Esophagus mucosa (tissue), 1 donor: Measurements from ENCODE around the gene JMJD8. TPM values are rescaled to one million over a fixed set of nuclear protein-coding genes. Genes with fewer than 3 reads are reported as not detected.

Source experiments
- ATAC-seq: fragments of 200-7000 bp; cut with Tn5 transposase; one replicate; pipeline ENCODE4 v1.9.1; 2020
- total RNA-seq: library from RNA; stranded (reverse); gene quantifications from one replicate; pipeline ENCODE4 v1.2.4, GENCODE V29; 2023
- donor health status: DM: yes; HTN: yes; CAD: no.

Gene JMJD8, protein sequence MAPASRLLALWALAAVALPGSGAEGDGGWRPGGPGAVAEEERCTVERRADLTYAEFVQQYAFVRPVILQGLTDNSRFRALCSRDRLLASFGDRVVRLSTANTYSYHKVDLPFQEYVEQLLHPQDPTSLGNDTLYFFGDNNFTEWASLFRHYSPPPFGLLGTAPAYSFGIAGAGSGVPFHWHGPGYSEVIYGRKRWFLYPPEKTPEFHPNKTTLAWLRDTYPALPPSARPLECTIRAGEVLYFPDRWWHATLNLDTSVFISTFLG
- total RNA-seq, result 31.7 TPM

- peak; percentile 69 for ATAC-seq
These were observed at the start of gene JMJD8 for GRCh38 chr16:684071-684794. Gene JMJD8, minus strand, starts transcription at chr16:684334. Its CDS starts 15 bp downstream, at chr16:684319.

- no peak for ATAC-seq
These were observed 49.5 kb upstream of the JMJD8 start for GRCh38 chr16:733382-734207.

DNA sequence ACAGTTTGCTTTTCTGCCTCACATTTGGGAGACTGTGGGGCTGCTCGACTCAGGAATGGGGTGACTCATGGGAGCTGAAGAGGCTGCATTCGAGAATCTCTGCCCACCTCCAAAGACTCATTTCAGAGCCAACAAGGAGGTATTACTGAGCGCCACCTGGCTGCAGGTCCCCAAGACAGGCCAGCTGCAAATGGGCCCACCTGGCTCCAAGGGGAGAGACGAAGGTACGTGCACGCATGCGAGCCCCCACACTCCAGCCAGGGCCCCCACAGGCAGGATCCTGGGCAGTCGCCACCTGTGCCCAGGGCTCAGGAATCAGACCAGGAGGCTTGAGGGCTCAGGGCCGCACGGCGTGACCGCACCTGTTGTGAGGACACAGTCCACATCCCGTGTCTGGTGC is 48.8 kb upstream of the JMJD8 start:
- ATAC-seq, result no peak

DNA sequence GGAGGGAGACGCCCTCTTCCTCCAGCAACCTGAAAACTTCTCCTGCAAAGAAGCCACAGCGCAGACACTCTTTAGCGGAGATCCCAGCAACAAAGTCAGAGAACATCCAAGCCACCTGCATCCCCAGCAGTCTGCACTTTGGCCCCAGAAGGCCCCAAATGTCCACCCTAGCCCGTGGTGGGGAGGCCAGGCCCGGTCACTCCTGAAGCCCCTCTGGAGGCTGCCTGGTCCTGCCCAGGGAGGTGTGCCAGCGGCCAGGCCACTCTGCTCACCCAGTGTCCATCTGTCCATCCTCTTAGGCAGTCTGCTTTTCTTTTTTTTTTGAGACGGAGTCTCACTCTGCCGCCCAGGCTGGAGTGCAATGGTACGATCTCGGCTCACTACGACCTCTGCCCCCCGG is 48.2 kb upstream of the JMJD8 start:
- ATAC-seq, result no peak

DNA sequence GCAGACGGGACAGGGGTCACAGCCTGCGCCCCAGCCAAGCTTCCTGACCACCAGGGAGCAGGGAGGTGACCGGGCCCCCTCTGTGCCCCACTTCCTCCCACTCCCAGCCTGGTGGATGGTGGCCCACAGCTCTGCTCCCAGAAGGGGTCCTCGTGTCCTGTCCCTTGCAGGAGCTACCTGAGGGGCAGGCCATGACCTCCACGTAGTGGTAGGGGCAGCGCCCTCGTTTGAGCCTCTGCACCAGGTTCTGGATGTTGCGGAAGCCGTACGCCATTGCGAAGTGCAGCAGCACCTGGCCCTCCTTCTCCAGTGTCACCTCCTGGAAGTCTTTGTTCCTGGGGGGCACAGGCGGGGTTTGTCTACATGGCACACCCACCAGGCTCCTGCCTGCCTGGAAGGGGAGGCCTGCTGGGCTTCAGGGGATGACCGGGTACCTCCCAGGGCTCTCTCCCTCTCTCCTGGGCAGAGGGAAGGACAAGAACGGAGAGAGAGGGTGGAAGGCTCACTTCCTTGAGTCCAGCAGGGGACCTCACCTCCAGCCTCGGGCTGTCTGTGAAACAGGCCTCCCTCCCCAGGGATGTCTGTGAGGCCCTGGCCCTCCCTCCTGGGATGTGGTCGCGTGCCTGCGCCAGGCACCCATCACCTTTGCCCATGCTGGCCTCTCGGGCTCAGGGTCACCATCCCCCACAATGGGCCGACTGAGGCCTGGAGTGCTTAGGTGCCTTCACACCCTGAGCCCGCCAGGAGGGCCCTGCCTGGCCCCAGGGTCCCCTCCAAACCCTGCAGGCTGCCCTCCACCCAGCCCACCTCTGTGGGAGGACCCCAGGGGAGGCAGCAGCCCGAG is 46.8 kb upstream of the JMJD8 start:
- ATAC-seq, result no peak

GRCh38 chr16:729768-730665 is 45.9 kb upstream of the JMJD8 start:
- no peak for ATAC-seq

GRCh38 chr16:728890-729744 is 45.0 kb upstream of the JMJD8 start:
- ATAC-seq, result no peak

DNA sequence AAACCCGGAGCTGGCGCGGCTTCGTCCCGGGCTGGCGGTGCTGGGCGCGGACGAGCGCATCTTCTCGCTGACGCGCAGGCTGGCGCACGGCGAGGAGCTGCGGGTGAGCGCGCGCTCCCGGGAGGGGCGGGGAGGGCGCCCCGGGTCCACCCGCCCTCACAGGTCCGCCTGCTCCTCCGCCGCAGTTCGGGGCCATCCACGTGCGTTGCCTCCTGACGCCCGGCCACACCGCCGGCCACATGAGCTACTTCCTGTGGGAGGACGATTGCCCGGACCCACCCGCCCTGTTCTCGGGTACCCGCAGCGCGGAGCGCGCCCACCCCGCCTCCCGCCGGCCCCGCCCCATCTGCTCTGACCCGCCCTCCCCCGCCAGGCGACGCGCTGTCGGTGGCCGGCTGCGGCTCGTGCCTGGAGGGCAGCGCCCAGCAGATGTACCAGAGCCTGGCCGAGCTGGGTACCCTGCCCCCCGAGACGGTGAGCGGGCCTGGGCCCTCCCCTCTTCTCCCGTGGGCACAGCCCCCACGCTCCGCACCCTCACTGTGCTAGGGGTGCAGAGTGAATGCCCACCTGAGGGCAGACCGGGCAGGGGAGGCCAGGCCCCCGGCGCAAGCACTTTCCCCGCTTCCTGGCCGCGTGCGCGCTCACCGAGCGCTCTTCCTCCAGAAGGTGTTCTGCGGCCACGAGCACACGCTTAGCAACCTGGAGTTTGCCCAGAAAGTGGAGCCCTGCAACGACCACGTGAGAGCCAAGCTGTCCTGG is 44.2 kb upstream of the JMJD8 start:
- ATAC-seq, result peak; percentile 44

DNA sequence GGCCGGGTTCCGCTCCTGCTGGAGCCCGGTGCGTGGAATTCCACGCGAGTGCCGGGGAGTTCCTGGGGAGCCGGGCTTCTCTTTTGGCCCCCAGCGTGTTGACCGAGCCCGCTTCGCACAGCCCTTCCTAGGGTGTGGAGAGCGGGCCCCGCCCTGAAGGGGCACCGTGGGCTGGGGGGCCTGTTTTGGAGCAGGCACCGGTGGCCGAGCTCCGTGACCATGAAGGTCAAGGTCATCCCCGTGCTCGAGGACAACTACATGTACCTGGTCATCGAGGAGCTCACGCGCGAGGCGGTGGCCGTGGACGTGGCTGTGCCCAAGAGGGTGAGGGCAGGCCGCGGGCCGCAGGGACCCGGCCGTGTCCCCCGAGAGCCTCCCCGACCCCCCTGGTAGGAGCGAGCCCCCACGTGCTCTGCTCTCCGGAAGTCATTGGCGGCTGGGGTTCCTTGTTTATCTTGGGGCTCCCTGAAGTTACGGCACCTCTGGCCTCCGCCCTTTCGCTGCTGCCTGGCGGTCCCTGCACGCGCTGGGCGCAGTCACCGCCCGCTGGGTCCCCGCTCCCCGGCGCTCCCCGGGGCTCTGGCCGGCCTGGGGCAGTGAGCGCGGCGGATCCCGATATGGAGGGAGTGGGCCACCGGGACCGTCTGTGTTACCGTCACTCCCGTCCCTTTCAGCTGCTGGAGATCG is 43.3 kb upstream of the JMJD8 start:
- peak; percentile 10 for ATAC-seq

DNA sequence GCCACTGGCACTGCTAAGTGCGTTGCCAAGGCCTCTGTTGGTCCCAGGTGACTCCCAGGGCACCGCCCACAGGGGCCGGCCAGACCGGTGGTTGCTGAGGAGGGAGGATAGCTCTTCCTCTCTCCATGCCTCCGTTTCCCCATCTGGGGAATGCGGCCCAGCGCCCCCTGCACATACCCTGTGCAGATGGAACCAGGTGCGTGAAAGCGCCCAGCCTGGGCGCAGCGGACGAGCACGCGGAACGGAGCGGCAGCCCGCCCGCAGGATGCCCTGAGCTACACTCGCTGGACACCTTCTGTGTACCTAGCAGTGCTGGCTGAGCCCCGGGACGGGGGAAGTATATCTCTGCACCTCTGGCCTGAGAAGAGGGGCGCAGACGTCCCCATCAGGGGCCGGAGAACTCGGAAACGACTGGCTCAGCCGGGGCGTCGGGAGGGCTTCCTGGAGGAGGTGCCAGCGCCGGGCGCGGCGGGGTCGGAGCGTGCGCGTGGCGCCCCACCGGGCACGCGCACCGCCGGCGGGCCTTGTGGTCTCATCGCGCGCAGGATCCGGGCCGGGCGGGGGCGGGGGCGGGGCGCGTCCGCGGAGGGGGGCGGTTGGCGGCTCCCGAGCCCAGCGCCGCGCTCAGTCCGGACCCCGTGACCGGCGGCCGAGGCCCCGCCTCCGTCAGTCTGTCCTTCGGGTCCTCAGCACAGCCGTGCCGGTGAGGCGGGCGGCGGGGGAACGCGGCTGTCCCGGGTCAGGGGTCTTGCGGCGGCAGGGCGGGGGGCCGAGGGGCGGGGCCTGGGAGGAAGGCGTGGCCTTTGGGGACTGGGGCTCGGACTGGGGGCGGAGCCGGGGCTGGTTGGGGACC is 42.5 kb upstream of the JMJD8 start, which contains the start of the genes CCDC78 and HAGHL:
CCDC78 (minus strand) TSS at position 6 of the 853 bp plus-strand sequence. CDS start 76 bp downstream, outside the sequence.
HAGHL (plus strand) TSS at position 669 of the 853 bp plus-strand sequence. CDS start 404 bp downstream, outside the sequence.
- ATAC-seq, result peak; percentile 3

DNA sequence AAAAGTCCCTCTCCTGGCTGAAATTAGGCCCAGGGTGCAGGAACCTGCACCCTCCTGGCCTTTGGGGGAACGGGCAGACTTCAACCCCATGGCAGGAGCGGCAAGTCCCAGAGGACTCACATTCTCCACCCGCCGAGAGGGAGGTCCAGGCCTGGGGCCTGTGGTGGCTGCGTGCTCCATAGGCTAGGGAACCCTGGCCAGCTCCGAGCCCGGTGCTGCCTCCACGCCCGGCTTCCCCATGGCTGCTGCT is 42.0 kb upstream of the JMJD8 start:
- ATAC-seq, result no peak

DNA sequence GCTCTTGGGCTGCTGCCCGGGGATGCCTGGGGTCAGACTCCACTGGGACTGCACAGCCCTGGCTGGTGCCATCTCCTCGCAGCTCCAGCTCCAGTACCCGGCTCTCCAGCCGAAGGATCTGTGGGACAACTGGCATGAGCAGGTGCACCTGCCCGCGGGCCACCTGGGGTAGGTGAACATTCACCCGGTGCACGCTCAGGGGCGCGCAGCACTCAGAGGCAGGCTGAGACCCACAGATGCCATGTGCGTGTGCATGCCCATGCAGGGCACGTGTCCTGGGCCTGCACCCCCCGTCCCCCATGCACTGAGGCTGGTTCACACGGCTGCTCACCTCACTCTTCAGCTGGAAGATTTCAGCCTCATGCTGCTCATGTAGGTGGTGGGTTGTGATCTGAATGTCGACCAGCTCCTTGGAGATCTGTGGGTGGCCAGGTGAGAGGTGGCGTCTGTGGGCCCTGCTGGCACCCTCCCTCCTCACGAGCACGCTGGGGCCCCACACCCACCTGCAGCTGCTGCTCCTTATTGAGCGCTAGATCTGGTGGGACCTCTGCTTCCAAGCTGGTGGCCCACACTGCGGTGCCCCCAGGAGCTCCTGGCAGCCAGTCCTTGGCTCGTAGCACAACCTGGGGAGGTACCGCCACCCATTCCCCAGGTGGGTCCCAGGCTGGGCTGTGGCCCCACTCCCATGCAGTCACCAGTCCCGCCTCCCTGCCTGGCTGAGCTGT is 41.5 kb upstream of the JMJD8 start:
- no peak for ATAC-seq

GRCh38 chr16:725041-725376 is 40.9 kb upstream of the JMJD8 start:
- no peak for ATAC-seq

DNA sequence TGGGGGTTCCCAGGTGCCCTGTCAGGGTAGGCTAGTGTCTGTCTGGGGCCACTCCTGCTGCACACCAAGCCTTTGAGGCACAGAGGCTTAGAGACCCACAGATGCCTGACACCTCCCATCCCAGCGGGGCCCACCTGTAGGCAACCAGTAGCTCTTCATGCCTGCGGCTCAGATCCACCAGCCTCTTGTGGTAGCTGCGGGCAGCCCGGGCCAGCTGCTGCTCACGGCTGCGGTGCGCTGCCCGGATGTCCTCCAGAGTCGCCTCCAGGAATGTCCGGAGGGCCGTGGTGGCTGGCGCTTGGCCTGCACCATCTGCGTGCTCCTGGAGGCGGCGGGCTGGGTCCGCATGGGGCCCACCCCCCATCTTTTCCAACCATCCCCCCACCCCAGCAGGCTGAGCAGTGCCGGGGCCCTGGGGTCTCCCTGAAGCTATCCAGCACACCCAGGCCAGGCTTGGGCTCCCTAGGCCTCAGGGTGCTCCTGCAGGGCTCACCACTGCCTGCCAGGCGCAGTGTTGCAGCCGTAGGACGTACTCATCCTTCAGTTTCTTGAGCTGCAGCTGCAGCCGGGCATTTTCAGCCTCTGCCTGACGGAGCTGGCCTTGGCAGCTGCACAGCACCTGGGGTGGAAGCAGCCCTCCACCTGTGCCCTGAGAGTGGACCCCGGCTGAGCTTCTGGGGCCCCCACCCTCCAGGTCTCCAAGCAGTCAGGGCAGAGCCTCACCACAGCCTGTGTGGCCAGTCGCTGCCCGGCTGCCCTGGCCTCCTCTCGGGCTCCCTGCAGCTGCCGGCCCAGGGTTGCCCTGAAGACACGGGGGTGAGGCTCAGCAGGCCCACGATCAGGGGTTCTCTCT is 40.3 kb upstream of the JMJD8 start:
- no peak for ATAC-seq

- ATAC-seq, result no peak
These were observed 39.6 kb upstream of the JMJD8 start for GRCh38 chr16:723695-724094.
